ENCODE results near the gene MAP2K7.

Gene MAP2K7

GRCh38 chr19:7920519-7921301 lies 17.0 kb downstream of the MAP2K7 start:
- DNase-seq = peak; percentile 97

GRCh38 chr19:7921302-7921966 lies 17.8 kb downstream of the MAP2K7 start:
- DNase-seq = no peak

GRCh38 chr19:7921967-7922835 lies 18.5 kb downstream of the MAP2K7 start:
- no peak for DNase-seq

GRCh38 chr19:7922836-7923195 lies 19.1 kb downstream of the MAP2K7 start:
- no peak for DNase-seq

- DNase-seq = no peak
Measured at GRCh38 chr19:7923295-7924191, 19.9 kb downstream of the MAP2K7 start.

- no peak for DNase-seq
Measured at GRCh38 chr19:7924241-7924640, 20.6 kb downstream of the MAP2K7 start.

- no peak for DNase-seq
Measured at GRCh38 chr19:7924651-7925170, 21.0 kb downstream of the MAP2K7 start.

- DNase-seq = peak; percentile 78
Measured at GRCh38 chr19:7925171-7925851, 21.6 kb downstream of the MAP2K7 start.

- DNase-seq = peak; percentile 58
Measured at GRCh38 chr19:7926021-7926726, 22.5 kb downstream of the MAP2K7 start, which contains the start of gene CTXN1. TSS of gene CTXN1 (minus strand) at chr19:7926135. CDS start at chr19:7925538, 597 bp downstream.

GRCh38 chr19:7926727-7927604 lies 23.3 kb downstream of the MAP2K7 start:
- no peak for DNase-seq

- no peak for DNase-seq
Measured at GRCh38 chr19:7927605-7928333, 24.1 kb downstream of the MAP2K7 start.

- DNase-seq = no peak
Measured at GRCh38 chr19:7928334-7928706, 24.6 kb downstream of the MAP2K7 start.

GRCh38 chr19:7928741-7929701 lies 25.3 kb downstream of the MAP2K7 start:
- peak; percentile 87 for DNase-seq

GRCh38 chr19:7930030-7930429 lies 26.4 kb downstream of the MAP2K7 start:
- peak; percentile 26 for DNase-seq

GRCh38 chr19:7930765-7931164 lies 27.1 kb downstream of the MAP2K7 start:
- DNase-seq = no peak

GRCh38 chr19:7931221-7932061 lies 27.8 kb downstream of the MAP2K7 start:
- no peak for DNase-seq
